Measurements from ENCODE around the gene HNRNPU. TPM values are rescaled to one million over a fixed set of nuclear protein-coding genes. Genes with fewer than 3 reads are reported as not detected.

The HNRNPU gene
- 348 and 773 TPM in 2 replicates for total RNA-seq (ENCODE audit: low replicate concordance)

GRCh38 chr1:244864253-244865027 lies at the start of gene HNRNPU:
Gene HNRNPU, minus strand, starts transcription at chr1:244864543. Its CDS starts 236 bp downstream, at chr1:244864307.
- H3K4me3 ChIP-seq (ENCODE audit: low read depth, low read length), result peak within 1 kb of the TSS; percentile 95
- peak; percentile 38 for TF ChIP-seq CTCF (IDR thresholded peaks at IDR 0.05; ENCODE audit: insufficient read depth, low read length)
- peak; percentile 96 for DNase-seq (ENCODE audit: low read depth)

GRCh38 chr1:244913806-244914205 lies 49.5 kb upstream of the HNRNPU start:
- DNase-seq (ENCODE audit: low read depth), result no peak

GRCh38 chr1:244904119-244904518 lies 39.8 kb upstream of the HNRNPU start:
- no peak for DNase-seq (ENCODE audit: low read depth)
- no peak overlapping the region for H3K4me3 ChIP-seq (ENCODE audit: low read depth, low read length)

More at GRCh38 chr1:244913806-244914205, 49.5 kb upstream of the HNRNPU start:
- no peak for TF ChIP-seq CTCF (IDR thresholded peaks at IDR 0.05; ENCODE audit: insufficient read depth, low read length)
- no peak overlapping the region for H3K4me3 ChIP-seq (ENCODE audit: low read depth, low read length)

GRCh38 chr1:244901400-244902015 lies 37.2 kb upstream of the HNRNPU start:
- DNase-seq (ENCODE audit: low read depth), result no peak
- TF ChIP-seq CTCF (IDR thresholded peaks at IDR 0.05; ENCODE audit: insufficient read depth, low read length), result no peak
- H3K4me3 ChIP-seq (ENCODE audit: low read depth, low read length), result no peak overlapping the region

More at GRCh38 chr1:244904119-244904518, 39.8 kb upstream of the HNRNPU start:
- TF ChIP-seq CTCF (IDR thresholded peaks at IDR 0.05; ENCODE audit: insufficient read depth, low read length), result no peak

GRCh38 chr1:244897476-244898254 lies 33.3 kb upstream of the HNRNPU start:
- no peak for TF ChIP-seq CTCF (IDR thresholded peaks at IDR 0.05; ENCODE audit: insufficient read depth, low read length)
- no peak for DNase-seq (ENCODE audit: low read depth)
- no peak overlapping the region for H3K4me3 ChIP-seq (ENCODE audit: low read depth, low read length)

GRCh38 chr1:244896550-244896949 lies 32.2 kb upstream of the HNRNPU start:
- H3K4me3 ChIP-seq (ENCODE audit: low read depth, low read length), result no peak overlapping the region
- peak; percentile 81 for DNase-seq (ENCODE audit: low read depth)
- TF ChIP-seq CTCF (IDR thresholded peaks at IDR 0.05; ENCODE audit: insufficient read depth, low read length), result no peak

All from fibroblast of the aortic adventitia (primary cell).